Gastrocnemius medialis (tissue), 4 donors: ENCODE results near the gene KIF4B. TPM values are rescaled to one million over a fixed set of nuclear protein-coding genes. Genes with fewer than 3 reads are reported as not detected.
"Not testable (repeated sequence)": the region's sequence is repeated elsewhere in the genome, so short reads cannot be mapped to it uniquely, and the experiment has no call there.

Experiments used
- ATAC-seq, 2 donors: fragments of 150-250 bp; one replicate each; pipeline ENCODE4 v1.9.1; 2016
- DNase-seq, 2 donors: peaks; one replicate each; pipeline ENCODE4 v3.0.0-alpha.2; 2019
- H3K27ac ChIP-seq, 4 donors: fragments of 200-600 bp; sonication (generic); 1 replicate in 1 of 4; 2 replicates in 3 of 4; pipeline ENCODE4 v1.5.1; 2016 to 2018; ENCODE audit warnings: mild to moderate bottlenecking in 2 of 4, moderate library complexity in 1 of 4
- H3K27me3 ChIP-seq, 3 donors: fragments of 200-600 bp; sonication (generic) in 2 of 3; 1 replicate in 1 of 3; 2 replicates in 2 of 3; pipeline versions ENCODE4 v1.5.1 to v1.6.0; 2016 to 2019; ENCODE audit warnings: mild to moderate bottlenecking in 1 of 3, moderate library complexity in 1 of 3
- H3K36me3 ChIP-seq, 2 donors: fragments of 200-600 bp; sonication (generic) in 1 of 2; one replicate each; pipeline ENCODE4 v1.5.1; 2017 to 2018
- H3K4me1 ChIP-seq, 2 donors: fragments of 200-600 bp; sonication (generic) in 1 of 2; one replicate each; pipeline ENCODE4 v1.5.1; 2016 to 2017; ENCODE audit warnings: mild to moderate bottlenecking in 2 of 2
- H3K4me3 ChIP-seq, 4 donors: fragments of 200-600 bp; sonication (generic) in 3 of 4; 1 replicate in 1 of 4; 2 replicates in 3 of 4; pipeline ENCODE4 v1.5.1; 2016 to 2019; ENCODE audit warnings: mild to moderate bottlenecking in 2 of 4
- H3K9me3 ChIP-seq, 3 donors: fragments of 200-600 bp; sonication (generic) in 2 of 3; 1 replicate in 1 of 3; 2 replicates in 2 of 3; pipeline ENCODE4 v1.5.1; 2016 to 2019
- CTCF ChIP-seq, 5 experiments: fragments of 450-650 bp in 3 of 5; fragments of 200-600 bp in 2 of 5; sonication (generic) in 2 of 5; IDR thresholded peaks in 4 of 5; conservative IDR thresholded peaks in 1 of 5; 1 replicate in 4 of 5; 2 replicates in 1 of 5; pipeline ENCODE4 v1.5.1; 2016 to 2019; ENCODE audit warnings: antibody characterized with exemption in 5 of 5, mild to moderate bottlenecking in 3 of 5, moderate library complexity in 3 of 5
- POLR2A ChIP-seq, 2 donors: fragments of 450-650 bp; IDR thresholded peaks; one replicate each; pipeline ENCODE4 v1.6.1; 2017; ENCODE audit warnings: antibody characterized with exemption in 2 of 2, mild to moderate bottlenecking in 2 of 2, moderate library complexity in 2 of 2
- in situ Hi-C, 4 donors: fragments of 200-750 bp; cut with MboI; loops; one replicate each; pipeline versions ENCODE4 v1.15.0 to v1.8.0; 2017; ENCODE audit warnings: low sequenced_read_pairs in 4 of 4
- intact Hi-C: fragments of 100-400 bp; cut with DNase I; formaldehyde crosslinking; loops from one replicate; pipeline ENCODE4 v1.15.1; 2023; ENCODE audit warnings: low total_unique reads
- total RNA-seq, 4 donors: library from RNA; depleted of rRNA; stranded (reverse); fragments of >200 nt; gene quantifications; one replicate each; pipeline versions ENCODE4 v1.1.0 to v1.2.3, GENCODE V29; 2016

KIF4B gene
- total RNA-seq, 4 donors from 2014 or later = 0.10 to 0.16 TPM; not detected in 2

DNA sequence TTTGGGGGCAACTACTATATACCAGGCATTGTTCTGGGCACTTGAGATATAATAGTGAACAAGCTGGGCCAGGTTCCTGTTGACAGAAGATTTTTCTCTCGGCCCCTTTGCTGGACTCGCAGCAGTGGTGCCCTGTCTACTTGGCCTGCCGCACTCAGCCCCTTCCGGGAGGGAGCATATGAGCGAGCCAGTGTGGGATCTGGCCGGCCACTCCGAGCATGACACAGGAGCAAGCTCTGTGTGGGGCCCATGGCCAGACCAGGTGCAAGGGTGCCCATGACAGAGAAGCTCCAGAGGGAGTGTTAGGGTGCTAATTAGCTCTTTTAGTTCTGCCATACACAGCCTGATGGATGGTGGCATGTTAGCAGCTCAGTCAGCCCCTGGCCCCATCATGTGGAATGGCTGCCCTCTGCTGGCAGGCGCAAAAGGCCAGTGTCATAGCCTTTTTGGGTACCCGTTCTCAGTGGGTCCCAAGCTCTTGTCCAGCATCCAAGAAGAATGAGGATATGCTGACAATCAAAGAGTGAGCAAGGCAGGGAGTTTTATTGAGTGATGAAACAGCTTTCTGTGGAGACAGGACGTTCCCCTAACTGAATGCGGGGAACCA, 9.3 kb upstream of the KIF4B start:
- no peaks in the 10 kb centered on the region for H3K9me3 ChIP-seq
- TF ChIP-seq POLR2A (IDR thresholded peaks at IDR 0.05) = no peak
- peak in 3 of 5 experiments; percentile 12 to 33 (median 31) for TF ChIP-seq CTCF (IDR thresholded peaks at IDR 0.05 in 4 of 5, conservative IDR thresholded peaks at IDR 0.05 in 1 of 5)
- intact Hi-C loops (no loop called here), in situ Hi-C loops (no loop called here)
- no peak overlapping the region for H3K4me3 ChIP-seq
- no peak for ATAC-seq
- H3K27me3 ChIP-seq = no peaks in the 10 kb centered on the region
- H3K27ac ChIP-seq = no peak overlapping the region
- no peak for DNase-seq
- no peaks in the 10 kb centered on the region for H3K36me3 ChIP-seq
- no peaks in the 10 kb centered on the region for H3K4me1 ChIP-seq

DNA sequence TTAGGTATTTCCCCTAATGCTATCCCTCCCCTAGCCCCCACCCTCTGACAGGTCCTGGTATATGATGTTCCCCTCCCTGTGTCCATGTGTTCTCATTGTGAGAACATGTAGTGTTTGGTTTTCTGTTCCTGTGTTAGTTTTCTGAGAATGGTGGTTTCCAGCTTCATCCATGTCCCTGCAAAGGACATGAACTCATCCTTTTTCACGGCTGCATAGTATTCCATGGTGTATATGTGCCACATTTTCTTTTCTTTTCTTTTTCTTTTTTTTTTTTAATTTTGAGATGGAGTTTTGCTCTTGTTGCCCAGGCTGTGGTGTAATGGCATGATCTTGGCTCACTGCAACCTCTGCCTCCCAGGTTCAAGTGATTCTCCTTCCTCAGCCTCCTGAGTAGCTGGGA, 7.3 kb upstream of the KIF4B start:
- H3K9me3 ChIP-seq, ATAC-seq, H3K4me1 ChIP-seq, H3K36me3 ChIP-seq, intact Hi-C loops, DNase-seq, in situ Hi-C loops, H3K4me3 ChIP-seq, H3K27ac ChIP-seq, H3K27me3 ChIP-seq: not testable (repeated sequence)

- in situ Hi-C loops (no loop called here), intact Hi-C loops (no loop called here)
- DNase-seq (no peak), ATAC-seq (no peak)
- Histone ChIP-seq H3K4me3 (no peak overlapping the region), H3K36me3 (no peaks in the 10 kb centered on the region), H3K9me3 (no peaks in the 10 kb centered on the region), H3K27ac (no peak overlapping the region), H3K4me1 (no peaks in the 10 kb centered on the region), H3K27me3 (no peaks in the 10 kb centered on the region)
- TF ChIP-seq POLR2A (IDR thresholded peaks at IDR 0.05) = no peak
- no peak for TF ChIP-seq CTCF (IDR thresholded peaks at IDR 0.05 in 4 of 5, conservative IDR thresholded peaks at IDR 0.05 in 1 of 5)
These were observed 4.9 kb upstream of the KIF4B start for GRCh38 chr5:155008669-155009068.

GRCh38 chr5:155010881-155011280, 2.7 kb upstream of the KIF4B start:
- in situ Hi-C loops = no loop called here
- no peak for DNase-seq
- Histone ChIP-seq H3K4me1 (no peaks in the 10 kb centered on the region), H3K9me3 (no peaks in the 10 kb centered on the region), H3K27ac (no peak overlapping the region), H3K36me3 (no peaks in the 10 kb centered on the region), H3K27me3 (no peaks in the 10 kb centered on the region), H3K4me3 (no peak overlapping the region)
- TF ChIP-seq POLR2A (IDR thresholded peaks at IDR 0.05) (no peak), CTCF (IDR thresholded peaks at IDR 0.05 in 4 of 5, conservative IDR thresholded peaks at IDR 0.05 in 1 of 5) (no peak)
- intact Hi-C loops = no loop called here
- no peak for ATAC-seq

DNA sequence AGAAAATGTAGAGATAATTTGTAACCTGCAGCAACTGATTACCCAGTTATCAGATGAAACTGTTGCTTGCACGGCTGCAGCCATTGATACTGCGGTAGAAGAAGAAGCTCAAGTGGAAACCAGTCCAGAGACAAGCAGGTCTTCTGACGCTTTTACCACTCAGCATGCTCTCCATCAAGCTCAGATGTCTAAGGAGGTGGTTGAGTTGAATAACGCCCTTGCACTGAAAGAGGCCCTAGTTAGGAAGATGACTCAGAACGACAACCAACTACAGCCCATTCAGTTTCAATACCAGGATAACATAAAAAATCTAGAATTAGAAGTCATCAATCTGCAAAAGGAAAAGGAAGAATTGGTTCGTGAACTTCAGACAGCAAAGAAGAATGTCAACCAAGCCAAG, 1.7 kb downstream of the KIF4B start:
- TF ChIP-seq POLR2A (IDR thresholded peaks at IDR 0.05) = no peak
- TF ChIP-seq CTCF (IDR thresholded peaks at IDR 0.05 in 4 of 5, conservative IDR thresholded peaks at IDR 0.05 in 1 of 5) = no peak
- ATAC-seq (no peak), DNase-seq (no peak)
- H3K9me3 ChIP-seq = no peaks in the 10 kb centered on the region
- no peak overlapping the region for H3K4me3 ChIP-seq
- H3K4me1 ChIP-seq = no peaks in the 10 kb centered on the region
- no peaks in the 10 kb centered on the region for H3K27me3 ChIP-seq
- in situ Hi-C loops (no loop called here), intact Hi-C loops (no loop called here)
- no peaks in the 10 kb centered on the region for H3K36me3 ChIP-seq
- H3K27ac ChIP-seq = no peak overlapping the region
